ENCODE measurements around the gene GPT2.

- TF ChIP-seq POLR2A (IDR thresholded peaks at IDR 0.05; ENCODE audit: extremely low read depth, insufficient read length) (no peak), CTCF (IDR thresholded peaks at IDR 0.05; ENCODE audit: low read depth, low read length) (no peak), MAX (IDR thresholded peaks at IDR 0.05; ENCODE audit: low read depth, low read length) (no peak), MYC (IDR thresholded peaks at IDR 0.05; ENCODE audit: low read depth, low read length) (no peak)
Measured at GRCh38 chr16:46894036-46894672, 10.0 kb downstream of the GPT2 start.
